Measurements from ENCODE around the gene GALNTL6.

Gene GALNTL6

GRCh38 chr4:172866421-172866820 is 1053.2 kb downstream of the GALNTL6 start:
- DNase-seq: no peak
- no peaks in the 10 kb centered on the region for H3K4me1 Mint-ChIP-seq

GRCh38 chr4:172867835-172868234 is 1054.6 kb downstream of the GALNTL6 start:
- H3K27ac Mint-ChIP-seq: no peak overlapping the region
- no peak for DNase-seq
- H3K4me3 Mint-ChIP-seq: no peak overlapping the region
- H3K9me3 Mint-ChIP-seq: peaks cover 8% of the 10 kb centered on the region
- no peaks in the 10 kb centered on the region for H3K36me3 Mint-ChIP-seq (ENCODE audit: low read depth)
- peaks cover 2% of the 10 kb centered on the region for H3K27me3 Mint-ChIP-seq (ENCODE audit: low read depth, poor library complexity)
- H3K4me1 Mint-ChIP-seq: no peaks in the 10 kb centered on the region
- TF ChIP-seq, protein P1, sequence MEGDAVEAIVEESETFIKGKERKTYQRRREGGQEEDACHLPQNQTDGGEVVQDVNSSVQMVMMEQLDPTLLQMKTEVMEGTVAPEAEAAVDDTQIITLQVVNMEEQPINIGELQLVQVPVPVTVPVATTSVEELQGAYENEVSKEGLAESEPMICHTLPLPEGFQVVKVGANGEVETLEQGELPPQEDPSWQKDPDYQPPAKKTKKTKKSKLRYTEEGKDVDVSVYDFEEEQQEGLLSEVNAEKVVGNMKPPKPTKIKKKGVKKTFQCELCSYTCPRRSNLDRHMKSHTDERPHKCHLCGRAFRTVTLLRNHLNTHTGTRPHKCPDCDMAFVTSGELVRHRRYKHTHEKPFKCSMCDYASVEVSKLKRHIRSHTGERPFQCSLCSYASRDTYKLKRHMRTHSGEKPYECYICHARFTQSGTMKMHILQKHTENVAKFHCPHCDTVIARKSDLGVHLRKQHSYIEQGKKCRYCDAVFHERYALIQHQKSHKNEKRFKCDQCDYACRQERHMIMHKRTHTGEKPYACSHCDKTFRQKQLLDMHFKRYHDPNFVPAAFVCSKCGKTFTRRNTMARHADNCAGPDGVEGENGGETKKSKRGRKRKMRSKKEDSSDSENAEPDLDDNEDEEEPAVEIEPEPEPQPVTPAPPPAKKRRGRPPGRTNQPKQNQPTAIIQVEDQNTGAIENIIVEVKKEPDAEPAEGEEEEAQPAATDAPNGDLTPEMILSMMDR (IDR thresholded peaks at IDR 0.05): no peak

More at GRCh38 chr4:172866421-172866820, 1053.2 kb downstream of the GALNTL6 start:
- Mint-ChIP-seq H3K36me3 (ENCODE audit: low read depth) (peaks cover 5% of the 10 kb centered on the region), H3K27ac (no peak overlapping the region), H3K27me3 (ENCODE audit: low read depth, poor library complexity) (peaks cover 2% of the 10 kb centered on the region), H3K4me3 (no peak overlapping the region), H3K9me3 (peaks cover 17% of the 10 kb centered on the region)
- TF ChIP-seq, protein P1 (IDR thresholded peaks at IDR 0.05): no peak

- TF ChIP-seq, protein P1 (IDR thresholded peaks at IDR 0.05): no peak
- Mint-ChIP-seq H3K36me3 (ENCODE audit: low read depth) (no peaks in the 10 kb centered on the region), H3K27me3 (ENCODE audit: low read depth, poor library complexity) (peaks cover 2% of the 10 kb centered on the region), H3K4me3 (no peak overlapping the region), H3K4me1 (no peaks in the 10 kb centered on the region), H3K9me3 (peaks cover 8% of the 10 kb centered on the region), H3K27ac (no peak overlapping the region)
- DNase-seq: no peak
Measured at GRCh38 chr4:172868271-172868670, 1055.1 kb downstream of the GALNTL6 start.

GRCh38 chr4:172869621-172870268 is 1056.5 kb downstream of the GALNTL6 start:
- no peak for DNase-seq
- H3K4me3 Mint-ChIP-seq: no peak overlapping the region
- H3K36me3 Mint-ChIP-seq (ENCODE audit: low read depth): no peaks in the 10 kb centered on the region
- H3K27ac Mint-ChIP-seq: no peak overlapping the region
- no peaks in the 10 kb centered on the region for H3K9me3 Mint-ChIP-seq
- H3K4me1 Mint-ChIP-seq: no peaks in the 10 kb centered on the region
- TF ChIP-seq, protein P1 (IDR thresholded peaks at IDR 0.05): no peak
- H3K27me3 Mint-ChIP-seq (ENCODE audit: low read depth, poor library complexity): no peaks in the 10 kb centered on the region

DNA sequence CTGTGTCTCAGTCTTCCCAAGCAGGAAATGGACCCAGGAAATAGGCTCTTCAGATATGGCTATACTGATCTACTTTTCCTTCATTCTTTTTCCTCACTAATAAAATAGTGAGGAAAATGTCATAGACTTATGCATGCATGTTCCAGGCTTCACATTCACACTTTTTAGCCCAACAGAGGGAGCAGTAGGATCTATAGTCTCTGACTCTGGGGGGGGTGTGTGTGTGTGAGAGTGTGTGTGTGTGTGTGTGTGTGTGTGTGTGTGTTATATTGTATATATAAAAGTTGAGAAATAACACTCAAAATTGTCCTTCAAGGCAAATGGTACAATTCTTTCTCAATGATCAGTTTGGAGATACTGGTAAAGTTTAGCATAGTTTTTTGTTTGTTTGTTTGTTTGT is 1058.2 kb downstream of the GALNTL6 start:
- Mint-ChIP-seq H3K4me1 (no peaks in the 10 kb centered on the region), H3K27me3 (ENCODE audit: low read depth, poor library complexity) (no peaks in the 10 kb centered on the region), H3K36me3 (ENCODE audit: low read depth) (no peaks in the 10 kb centered on the region), H3K27ac (no peak overlapping the region), H3K4me3 (no peak overlapping the region), H3K9me3 (no peaks in the 10 kb centered on the region)
- no peak for DNase-seq
- TF ChIP-seq, protein P1 (IDR thresholded peaks at IDR 0.05): no peak

DNA sequence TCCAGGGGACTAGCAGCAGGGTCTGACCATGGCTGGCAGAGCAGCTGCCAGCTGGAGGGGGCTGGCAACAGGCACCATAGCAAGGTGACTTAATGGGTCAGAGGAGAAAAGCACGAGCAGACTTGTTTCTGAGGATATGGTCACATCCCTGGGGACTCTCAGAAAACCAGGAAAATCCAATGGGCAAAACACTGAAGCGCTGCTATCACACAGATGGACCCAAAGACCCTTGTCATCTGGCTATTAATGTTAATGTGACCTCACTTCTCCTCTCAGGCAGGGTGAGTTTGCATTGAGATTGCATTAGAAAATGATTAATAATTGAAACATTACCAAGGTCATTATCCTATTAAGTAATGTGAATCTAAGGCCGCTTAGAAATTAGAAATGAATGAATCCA is 1061.7 kb downstream of the GALNTL6 start:
- Mint-ChIP-seq H3K36me3 (ENCODE audit: low read depth) (no peaks in the 10 kb centered on the region), H3K4me1 (no peaks in the 10 kb centered on the region), H3K4me3 (no peak overlapping the region), H3K9me3 (no peaks in the 10 kb centered on the region), H3K27me3 (ENCODE audit: low read depth, poor library complexity) (no peaks in the 10 kb centered on the region), H3K27ac (no peak overlapping the region)
- no peak for DNase-seq
- TF ChIP-seq, protein P1 (IDR thresholded peaks at IDR 0.05): no peak
